ENCODE results near the gene MX2.

GRCh38 chr21:41315726-41316125 lies 46.1 kb upstream of the MX2 start:
- TF ChIP-seq CTCF (IDR thresholded peaks at IDR 0.05; ENCODE audit: low read depth, low read length) (no peak), EZH2phosphoT487 (IDR thresholded peaks at IDR 0.05; ENCODE audit: low read depth) (no peak)
